Spleen (tissue), 7 donors: ENCODE data around the gene MIGA1.
"Not testable (repeated sequence)": the region's sequence is repeated elsewhere in the genome, so short reads cannot be mapped to it uniquely, and the experiment has no call there.

Experiments used
- POLR2A ChIP-seq, 3 donors: fragments of 450-650 bp; IDR thresholded peaks; one replicate each; pipeline ENCODE4 v1.5.1; 2017; ENCODE audit warnings: antibody characterized with exemption in 3 of 3, mild to moderate bottlenecking in 1 of 3
- TF ChIP-seq, protein P1 (sequence below), 11 experiments: fragments of 200-600 bp in 7 of 11; fragments of 450-650 bp in 4 of 11; sonication (generic) in 4 of 11; IDR thresholded peaks in 8 of 11; conservative IDR thresholded peaks in 3 of 11; 1 replicate in 7 of 11; 2 replicates in 4 of 11; pipeline versions ENCODE4 v1.4.0 to v1.8.0; 2016 to 2021; ENCODE audit warnings: antibody characterized with exemption in 11 of 11, inconsistent platforms in 4 of 11, mild to moderate bottlenecking in 1 of 11
- donor health status: DM: no; HTN: no; CAD: no; lungs with moderate emphysema.
- donor health status: DM: no; HTN: no; CAD: no.
- donor health status: DM: no; HTN: no; CAD: no.

DNA sequence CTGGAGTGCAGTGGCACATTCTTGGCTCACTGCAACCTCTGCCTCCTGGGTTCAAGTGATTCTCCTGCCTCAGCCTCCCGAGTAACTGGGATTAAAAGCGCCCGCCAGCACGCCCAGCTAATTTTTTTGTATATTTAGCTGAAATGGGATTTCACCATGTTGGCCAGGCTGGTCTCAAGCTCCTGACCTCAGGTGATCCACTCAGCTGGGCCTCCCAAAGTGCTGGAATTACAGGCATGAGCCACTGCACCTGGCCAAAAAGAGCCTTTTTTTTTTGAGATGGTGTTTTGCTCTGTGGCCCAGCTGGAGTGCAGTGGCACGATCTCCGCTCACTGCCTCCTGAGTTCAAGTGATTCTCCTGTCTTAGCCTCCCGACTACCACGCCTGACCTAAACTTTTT lies 47.4 kb downstream of the MIGA1 start:
- TF ChIP-seq, protein P1, sequence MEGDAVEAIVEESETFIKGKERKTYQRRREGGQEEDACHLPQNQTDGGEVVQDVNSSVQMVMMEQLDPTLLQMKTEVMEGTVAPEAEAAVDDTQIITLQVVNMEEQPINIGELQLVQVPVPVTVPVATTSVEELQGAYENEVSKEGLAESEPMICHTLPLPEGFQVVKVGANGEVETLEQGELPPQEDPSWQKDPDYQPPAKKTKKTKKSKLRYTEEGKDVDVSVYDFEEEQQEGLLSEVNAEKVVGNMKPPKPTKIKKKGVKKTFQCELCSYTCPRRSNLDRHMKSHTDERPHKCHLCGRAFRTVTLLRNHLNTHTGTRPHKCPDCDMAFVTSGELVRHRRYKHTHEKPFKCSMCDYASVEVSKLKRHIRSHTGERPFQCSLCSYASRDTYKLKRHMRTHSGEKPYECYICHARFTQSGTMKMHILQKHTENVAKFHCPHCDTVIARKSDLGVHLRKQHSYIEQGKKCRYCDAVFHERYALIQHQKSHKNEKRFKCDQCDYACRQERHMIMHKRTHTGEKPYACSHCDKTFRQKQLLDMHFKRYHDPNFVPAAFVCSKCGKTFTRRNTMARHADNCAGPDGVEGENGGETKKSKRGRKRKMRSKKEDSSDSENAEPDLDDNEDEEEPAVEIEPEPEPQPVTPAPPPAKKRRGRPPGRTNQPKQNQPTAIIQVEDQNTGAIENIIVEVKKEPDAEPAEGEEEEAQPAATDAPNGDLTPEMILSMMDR (IDR thresholded peaks at IDR 0.05 in 8 of 11, conservative IDR thresholded peaks at IDR 0.05 in 3 of 11): not testable (repeated sequence)
- not testable (repeated sequence) for TF ChIP-seq POLR2A (IDR thresholded peaks at IDR 0.05)
